DOHH2 (cell line): ENCODE measurements around the gene TMEFF2.

Source experiments
- H3F3A ChIP-seq: fragments of 200-600 bp; sonication (generic), shearing (Covaris generic); 2 replicates; pipeline ENCODE4 v1.6.0; 2016; ENCODE audit warnings: antibody characterized with exemption, mild to moderate bottlenecking; ENCODE audit not compliant: control insufficient read depth, insufficient read depth
- H3K27ac ChIP-seq: fragments of 200-600 bp; sonication (generic); 2 replicates; pipeline ENCODE4 v1.5.1; 2014; ENCODE audit warnings: low read depth, mild to moderate bottlenecking, low read length, moderate library complexity
- H3K27me3 ChIP-seq: fragments of 200-600 bp; sonication (generic); 2 replicates; pipeline ENCODE4 v1.6.1; 2014; ENCODE audit warnings: mild to moderate bottlenecking, low read length, mixed read lengths; ENCODE audit not compliant: control insufficient read depth
- H3K36me3 ChIP-seq: fragments of 200-600 bp; sonication (generic); 2 replicates; pipeline ENCODE4 v1.6.1; 2014; ENCODE audit warnings: mild to moderate bottlenecking, low read length, moderate library complexity, mixed read lengths; ENCODE audit not compliant: control insufficient read depth
- H3K4me1 ChIP-seq: fragments of 200-600 bp; sonication (generic); 2 replicates; pipeline ENCODE4 v1.6.1; 2014; ENCODE audit warnings: mild to moderate bottlenecking, low read length, mixed read lengths; ENCODE audit not compliant: control insufficient read depth
- H3K4me2 ChIP-seq: fragments of 200-600 bp; sonication (generic); 2 replicates; pipeline ENCODE4 v1.6.0; 2014; ENCODE audit warnings: mild to moderate bottlenecking, low read length, moderate library complexity
- H3K4me3 ChIP-seq: fragments of 200-600 bp; sonication (generic); 2 replicates; pipeline ENCODE4 v1.5.1; 2014; ENCODE audit warnings: mild to moderate bottlenecking, low read length, mixed read lengths
- H3K79me2 ChIP-seq: fragments of 200-600 bp; sonication (generic); 2 replicates; pipeline ENCODE4 v1.6.1; 2014; ENCODE audit warnings: mild to moderate bottlenecking, low read length, mixed read lengths; ENCODE audit not compliant: control insufficient read depth
- H3K9me2 ChIP-seq: fragments of 200-600 bp; sonication (generic); replicated peaks from 2 replicates; pipeline ENCODE4 v1.6.1; 2014; ENCODE audit warnings: mild to moderate bottlenecking, low read length, mixed read lengths; ENCODE audit not compliant: control insufficient read depth
- H3K9me3 ChIP-seq: fragments of 200-600 bp; sonication (generic); 2 replicates; pipeline ENCODE4 v1.6.1; 2014; ENCODE audit warnings: antibody characterized with exemption, low read length, mixed read lengths; ENCODE audit not compliant: control insufficient read depth, insufficient read depth
- H4K20me1 ChIP-seq: fragments of 200-600 bp; sonication (generic); 2 replicates; pipeline ENCODE4 v1.6.0; 2014; ENCODE audit warnings: low read depth, mild to moderate bottlenecking, antibody characterized with exemption, low read length, moderate library complexity; ENCODE audit not compliant: control insufficient read depth, insufficient read depth
- EZH2phosphoT487 ChIP-seq: fragments of 200-600 bp; sonication (generic); IDR thresholded peaks from 2 replicates; pipeline ENCODE4 v1.6.1; 2017; ENCODE audit warnings: borderline replicate concordance, mild to moderate bottlenecking, antibody characterized with exemption, low read length, moderate library complexity, mixed read lengths
- TF ChIP-seq, protein P1 (sequence below): fragments of 200-600 bp; sonication (generic); IDR thresholded peaks from one replicate; pipeline ENCODE4 v1.5.1; 2014; ENCODE audit warnings: antibody characterized with exemption, mild to moderate bottlenecking, low read depth, low read length; ENCODE audit not compliant: poor library complexity, severe bottlenecking

Gene TMEFF2

DNA sequence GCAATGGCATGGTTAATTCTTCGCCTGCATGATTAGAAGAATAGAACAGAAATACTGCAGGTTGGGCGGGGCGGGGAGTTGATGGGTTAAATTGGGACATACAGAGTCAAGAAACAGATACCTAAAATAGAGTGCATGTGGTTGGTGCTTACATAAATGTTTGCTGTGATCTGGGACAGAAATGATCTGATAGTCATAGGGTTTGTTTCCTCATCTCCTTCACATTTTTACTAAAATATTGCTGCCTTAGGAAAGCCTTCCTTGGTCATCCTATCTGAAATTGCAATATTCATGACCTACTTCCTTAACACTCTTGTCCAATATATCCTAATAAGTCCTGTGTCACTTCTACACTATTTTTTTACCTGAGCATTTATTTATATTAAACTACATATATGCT, 163.9 kb downstream of the TMEFF2 start:
- H3K27ac ChIP-seq: no peak overlapping the region

GRCh38 chr2:192030289-192030688, 164.4 kb downstream of the TMEFF2 start:
- no peaks in the 10 kb centered on the region for H3K9me2 ChIP-seq

More for the DNA sequence above, 163.9 kb downstream of the TMEFF2 start:
- no peaks in the 10 kb centered on the region for H3K4me1 ChIP-seq
- TF ChIP-seq, protein P1, sequence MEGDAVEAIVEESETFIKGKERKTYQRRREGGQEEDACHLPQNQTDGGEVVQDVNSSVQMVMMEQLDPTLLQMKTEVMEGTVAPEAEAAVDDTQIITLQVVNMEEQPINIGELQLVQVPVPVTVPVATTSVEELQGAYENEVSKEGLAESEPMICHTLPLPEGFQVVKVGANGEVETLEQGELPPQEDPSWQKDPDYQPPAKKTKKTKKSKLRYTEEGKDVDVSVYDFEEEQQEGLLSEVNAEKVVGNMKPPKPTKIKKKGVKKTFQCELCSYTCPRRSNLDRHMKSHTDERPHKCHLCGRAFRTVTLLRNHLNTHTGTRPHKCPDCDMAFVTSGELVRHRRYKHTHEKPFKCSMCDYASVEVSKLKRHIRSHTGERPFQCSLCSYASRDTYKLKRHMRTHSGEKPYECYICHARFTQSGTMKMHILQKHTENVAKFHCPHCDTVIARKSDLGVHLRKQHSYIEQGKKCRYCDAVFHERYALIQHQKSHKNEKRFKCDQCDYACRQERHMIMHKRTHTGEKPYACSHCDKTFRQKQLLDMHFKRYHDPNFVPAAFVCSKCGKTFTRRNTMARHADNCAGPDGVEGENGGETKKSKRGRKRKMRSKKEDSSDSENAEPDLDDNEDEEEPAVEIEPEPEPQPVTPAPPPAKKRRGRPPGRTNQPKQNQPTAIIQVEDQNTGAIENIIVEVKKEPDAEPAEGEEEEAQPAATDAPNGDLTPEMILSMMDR: no peak
- no peak for TF ChIP-seq EZH2phosphoT487
- no peaks in the 10 kb centered on the region for H3K9me2 ChIP-seq
- H4K20me1 ChIP-seq: no peaks in the 10 kb centered on the region
- no peaks in the 10 kb centered on the region for H3K79me2 ChIP-seq
- H3K9me3 ChIP-seq: no peaks in the 10 kb centered on the region
- no peaks in the 10 kb centered on the region for H3K36me3 ChIP-seq
- H3K4me2 ChIP-seq: no peak overlapping the region
- 0 out of 2 replicates have a peak, but pooled peaks cover 2% of the 10 kb centered on the region for H3K27me3 ChIP-seq
- H3F3A ChIP-seq: no peaks in the 10 kb centered on the region
- H3K4me3 ChIP-seq: no peak overlapping the region

DNA sequence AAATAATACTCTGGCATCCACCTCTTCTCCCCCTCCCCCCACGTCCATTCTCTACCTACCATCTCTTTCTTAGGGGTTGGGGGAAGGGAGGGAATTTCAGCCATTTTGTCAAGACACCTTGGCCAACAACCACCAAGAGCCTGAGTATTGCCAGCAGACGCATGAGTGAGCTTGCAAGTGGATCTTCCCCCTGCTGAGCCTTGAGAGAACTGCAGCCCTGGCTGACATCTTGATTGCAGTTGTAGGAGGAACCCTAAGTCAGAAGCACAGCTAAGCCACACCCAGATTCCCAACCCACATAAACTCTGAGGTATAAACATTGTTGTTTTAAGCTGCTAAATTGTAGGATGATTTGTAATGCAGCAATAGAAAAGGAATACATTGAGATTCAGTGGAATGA, 165.6 kb downstream of the TMEFF2 start:
- Histone ChIP-seq H3K79me2 (no peaks in the 10 kb centered on the region), H3K27me3 (no peaks in the 10 kb centered on the region)

More at GRCh38 chr2:192030289-192030688, 164.4 kb downstream of the TMEFF2 start:
- H3K4me3 ChIP-seq: no peak overlapping the region
- no peaks in the 10 kb centered on the region for H3K79me2 ChIP-seq
- H3F3A ChIP-seq: no peaks in the 10 kb centered on the region
- H4K20me1 ChIP-seq: no peaks in the 10 kb centered on the region
- no peaks in the 10 kb centered on the region for H3K9me3 ChIP-seq
- no peaks in the 10 kb centered on the region for H3K4me1 ChIP-seq
- H3K27ac ChIP-seq: no peak overlapping the region
- H3K27me3 ChIP-seq: no peaks in the 10 kb centered on the region
- no peak overlapping the region for H3K4me2 ChIP-seq
- H3K36me3 ChIP-seq: no peaks in the 10 kb centered on the region
- no peak for TF ChIP-seq EZH2phosphoT487
- TF ChIP-seq, protein P1: no peak

More for the DNA sequence above, 165.6 kb downstream of the TMEFF2 start:
- H3K36me3 ChIP-seq: no peaks in the 10 kb centered on the region
- TF ChIP-seq, protein P1: no peak
- TF ChIP-seq EZH2phosphoT487: no peak
- H3K4me2 ChIP-seq: no peak overlapping the region
- no peaks in the 10 kb centered on the region for H3F3A ChIP-seq
- no peaks in the 10 kb centered on the region for H3K9me3 ChIP-seq
- H3K9me2 ChIP-seq: no peaks in the 10 kb centered on the region
- H4K20me1 ChIP-seq: no peaks in the 10 kb centered on the region
- no peaks in the 10 kb centered on the region for H3K4me1 ChIP-seq
- no peak overlapping the region for H3K27ac ChIP-seq
- H3K4me3 ChIP-seq: no peak overlapping the region
